HEK293 (cell line): Measurements from ENCODE around the gene POLR3GL.

Experiments
- BCL11B ChIP-seq: fragments of 450-650 bp; formaldehyde crosslinking; IDR thresholded peaks from 2 replicates; pipeline ENCODE4 v1.5.1; 2016; ENCODE audit warnings: low read depth, missing biosample characterization, missing genetic modification characterization
- GLI4 ChIP-seq: fragments of 450-650 bp; formaldehyde crosslinking; IDR thresholded peaks from 2 replicates; pipeline ENCODE4 v1.5.1; 2016; ENCODE audit warnings: missing biosample characterization, missing genetic modification characterization
- GLIS2 ChIP-seq: fragments of 450-650 bp; formaldehyde crosslinking; IDR thresholded peaks from 2 replicates; pipeline ENCODE4 v1.5.1; 2016; ENCODE audit warnings: missing biosample characterization, missing genetic modification characterization
- KLF1 ChIP-seq: fragments of 450-650 bp; formaldehyde crosslinking; IDR thresholded peaks from 2 replicates; pipeline ENCODE4 v1.5.1; 2016; ENCODE audit warnings: missing biosample characterization, missing genetic modification characterization
- KLF10 ChIP-seq: fragments of 450-650 bp; IDR thresholded peaks from 2 replicates; pipeline ENCODE4 v1.5.1; 2018; ENCODE audit warnings: missing biosample characterization, mild to moderate bottlenecking, missing genetic modification characterization
- KLF8 ChIP-seq: fragments of 450-650 bp; formaldehyde crosslinking; IDR thresholded peaks from 2 replicates; pipeline ENCODE4 v1.5.1; 2016; ENCODE audit warnings: missing biosample characterization, missing genetic modification characterization
- KLF9 ChIP-seq: fragments of 450-650 bp; formaldehyde crosslinking; IDR thresholded peaks from 2 replicates; pipeline ENCODE4 v1.5.1; 2016; ENCODE audit warnings: missing biosample characterization, missing genetic modification characterization, low read depth
- REPIN1 ChIP-seq: fragments of 450-650 bp; formaldehyde crosslinking; IDR thresholded peaks from 2 replicates; pipeline ENCODE4 v1.5.1; 2017; ENCODE audit warnings: missing biosample characterization, missing genetic modification characterization, low read depth
- SCRT1 ChIP-seq: fragments of 450-650 bp; formaldehyde crosslinking; IDR thresholded peaks from 2 replicates; pipeline ENCODE4 v1.5.1; 2016; ENCODE audit warnings: missing biosample characterization, missing genetic modification characterization, borderline replicate concordance
- SCRT2 ChIP-seq: fragments of 450-650 bp; formaldehyde crosslinking; IDR thresholded peaks from 2 replicates; pipeline ENCODE4 v1.5.1; 2016; ENCODE audit warnings: missing biosample characterization, missing genetic modification characterization
- SETDB1 ChIP-seq: IDR thresholded peaks from one replicate; pipeline ENCODE4 v1.6.1; 2017; ENCODE audit warnings: mild to moderate bottlenecking, low read length, moderate library complexity, mixed read lengths; ENCODE audit not compliant: insufficient read length
- WT1 ChIP-seq: fragments of 450-650 bp; formaldehyde crosslinking; IDR thresholded peaks from 2 replicates; pipeline ENCODE4 v1.5.1; 2016; ENCODE audit warnings: missing biosample characterization, missing genetic modification characterization
- ZBTB1 ChIP-seq: fragments of 450-650 bp; formaldehyde crosslinking; IDR thresholded peaks from 2 replicates; pipeline ENCODE4 v1.5.1; 2016; ENCODE audit warnings: missing biosample characterization, missing genetic modification characterization
- ZBTB21 ChIP-seq: fragments of 450-650 bp; formaldehyde crosslinking; IDR thresholded peaks from 2 replicates; pipeline ENCODE4 v1.5.1; 2017; ENCODE audit warnings: missing biosample characterization, missing genetic modification characterization
- ZBTB7A ChIP-seq: fragments of 450-650 bp; formaldehyde crosslinking; IDR thresholded peaks from 2 replicates; pipeline ENCODE4 v1.5.1; 2016; ENCODE audit warnings: low read depth, missing biosample characterization, missing genetic modification characterization
- ZFHX2 ChIP-seq: fragments of 450-650 bp; formaldehyde crosslinking; conservative IDR thresholded peaks from 2 replicates; pipeline ENCODE4 v1.5.1; 2016; ENCODE audit warnings: missing biosample characterization, missing genetic modification characterization
- ZFP3 ChIP-seq: fragments of 450-650 bp; formaldehyde crosslinking; IDR thresholded peaks from 2 replicates; pipeline ENCODE4 v1.5.1; 2016; ENCODE audit warnings: low read depth, missing biosample characterization, missing genetic modification characterization
- ZNF132 ChIP-seq: fragments of 450-650 bp; formaldehyde crosslinking; IDR thresholded peaks from 2 replicates; pipeline ENCODE4 v1.5.1; 2017; ENCODE audit warnings: missing biosample characterization, missing genetic modification characterization, borderline replicate concordance
- ZNF169 ChIP-seq: fragments of 450-650 bp; formaldehyde crosslinking; IDR thresholded peaks from 2 replicates; pipeline ENCODE4 v1.5.1; 2016; ENCODE audit warnings: missing biosample characterization, missing genetic modification characterization
- ZNF2 ChIP-seq: fragments of 450-650 bp; formaldehyde crosslinking; IDR thresholded peaks from 2 replicates; pipeline ENCODE4 v1.5.1; 2016; ENCODE audit warnings: missing biosample characterization, missing genetic modification characterization
- ZNF24 ChIP-seq: fragments of 450-650 bp; formaldehyde crosslinking; IDR thresholded peaks from 2 replicates; pipeline ENCODE4 v1.5.1; 2016; ENCODE audit warnings: missing biosample characterization, missing genetic modification characterization
- ZNF274 ChIP-seq, 2 experiments: fragments of 200-500 bp in 1 of 2; fragments of 450-650 bp in 1 of 2; sonication (Bioruptor generic) in 1 of 2; formaldehyde crosslinking in 1 of 2; IDR thresholded peaks; 2 replicates each; pipeline versions ENCODE4 v1.5.1 to v1.6.1; 2014 to 2016; ENCODE audit warnings: borderline replicate concordance in 1 of 2, inconsistent platforms in 1 of 2, low read length in 1 of 2, missing biosample characterization in 1 of 2, missing genetic modification characterization in 1 of 2
- ZNF280C ChIP-seq: fragments of 450-650 bp; formaldehyde crosslinking; IDR thresholded peaks from 2 replicates; pipeline ENCODE4 v1.5.1; 2016; ENCODE audit warnings: missing biosample characterization, missing genetic modification characterization
- ZNF335 ChIP-seq: fragments of 450-650 bp; formaldehyde crosslinking; conservative IDR thresholded peaks from 2 replicates; pipeline ENCODE4 v1.5.1; 2016; ENCODE audit warnings: missing biosample characterization, missing genetic modification characterization
- ZNF521 ChIP-seq: fragments of 450-650 bp; formaldehyde crosslinking; IDR thresholded peaks from 2 replicates; pipeline ENCODE4 v1.5.1; 2017; ENCODE audit warnings: missing biosample characterization, mild to moderate bottlenecking, missing genetic modification characterization
- ZNF548 ChIP-seq: fragments of 450-650 bp; formaldehyde crosslinking; IDR thresholded peaks from 2 replicates; pipeline ENCODE4 v1.5.1; 2016; ENCODE audit warnings: missing biosample characterization, missing genetic modification characterization
- ZNF624 ChIP-seq: fragments of 450-650 bp; formaldehyde crosslinking; IDR thresholded peaks from 2 replicates; pipeline ENCODE4 v1.5.1; 2017; ENCODE audit warnings: missing biosample characterization, missing genetic modification characterization
- ZNF660 ChIP-seq: fragments of 450-650 bp; IDR thresholded peaks from 2 replicates; pipeline ENCODE4 v1.5.1; 2018; ENCODE audit warnings: missing biosample characterization, mild to moderate bottlenecking, missing genetic modification characterization
- ZNF664 ChIP-seq: fragments of 450-650 bp; formaldehyde crosslinking; IDR thresholded peaks from 2 replicates; pipeline ENCODE4 v1.5.1; 2016; ENCODE audit warnings: missing biosample characterization, missing genetic modification characterization
- ZNF670 ChIP-seq: fragments of 450-650 bp; formaldehyde crosslinking; IDR thresholded peaks from 2 replicates; pipeline ENCODE4 v1.5.1; 2016; ENCODE audit warnings: missing biosample characterization, missing genetic modification characterization, low read depth
- ZNF707 ChIP-seq: fragments of 450-650 bp; formaldehyde crosslinking; IDR thresholded peaks from 2 replicates; pipeline ENCODE4 v1.5.1; 2016; ENCODE audit warnings: missing biosample characterization, missing genetic modification characterization
- ZNF777 ChIP-seq: fragments of 450-650 bp; formaldehyde crosslinking; IDR thresholded peaks from 2 replicates; pipeline ENCODE4 v1.5.1; 2017; ENCODE audit warnings: missing biosample characterization, missing genetic modification characterization, borderline replicate concordance
- ZXDB ChIP-seq: fragments of 450-650 bp; formaldehyde crosslinking; IDR thresholded peaks from 2 replicates; pipeline ENCODE4 v1.5.1; 2016; ENCODE audit warnings: missing biosample characterization, missing genetic modification characterization
- TF ChIP-seq, protein P1 (sequence below): fragments of 450-650 bp; formaldehyde crosslinking; conservative IDR thresholded peaks from 2 replicates; pipeline ENCODE4 v1.5.1; 2016; ENCODE audit warnings: low read depth, missing biosample characterization, missing genetic modification characterization

Gene POLR3GL

DNA sequence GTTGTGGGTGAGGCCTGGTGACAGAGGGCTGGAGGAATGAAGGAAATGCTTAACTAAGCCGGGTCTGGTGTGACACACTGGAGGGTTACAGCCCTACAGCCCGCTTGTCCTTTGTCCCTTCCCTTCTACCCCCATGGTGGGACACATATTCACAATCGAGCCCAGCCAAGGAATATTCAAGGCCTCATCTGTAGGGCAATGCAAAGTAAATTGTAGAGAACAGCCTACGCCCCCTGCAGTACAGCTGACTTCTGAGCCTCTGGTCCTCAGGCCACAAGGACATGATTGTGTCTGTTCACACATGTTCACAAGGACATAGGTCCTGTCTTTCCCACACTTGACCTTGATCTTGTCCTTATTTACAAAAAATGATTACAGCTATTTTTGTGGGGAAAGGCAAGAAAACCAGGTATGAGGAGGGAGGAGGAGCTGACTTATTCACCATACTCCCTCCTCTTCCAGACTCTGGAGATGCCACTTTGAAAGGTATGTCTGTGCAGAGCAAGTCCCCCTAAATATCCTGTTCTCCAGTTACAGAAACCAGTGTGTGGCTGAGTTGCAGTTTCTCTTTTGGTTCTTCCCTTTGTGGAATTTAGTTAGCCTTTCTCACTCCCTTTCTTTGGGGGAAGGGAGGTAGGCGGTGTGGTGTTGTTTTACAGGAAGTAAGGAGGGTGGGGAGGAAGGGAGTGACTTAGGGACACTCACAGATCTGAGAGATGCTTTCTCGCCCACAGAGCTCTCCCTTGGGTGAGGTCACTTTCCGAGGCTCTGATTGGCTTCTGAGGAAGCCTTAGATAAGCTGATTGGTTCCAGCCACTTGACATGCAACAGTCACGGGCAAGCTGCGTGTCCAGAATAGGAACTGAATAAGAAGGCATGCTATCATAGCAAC, 14.6 kb downstream of the POLR3GL start (continued):
- TF ChIP-seq ZNF521 (tag by site-specific recombination) (no peak), REPIN1 (no peak), BCL11B (no peak), ZFHX2 (tag by site-specific recombination) (peak; percentile 94), ZBTB1 (no peak), KLF8 (peak; percentile 76; the same call in 1 of the 2 replicates), ZNF707 (tag by site-specific recombination) (no peak), ZFP3 (no peak), SCRT2 (tag by site-specific recombination) (peak; percentile 97), ZNF624 (tag by site-specific recombination) (no peak), GLI4 (tag by site-specific recombination) (no peak), ZNF660 (tag by site-specific recombination) (peak; percentile 60), ZNF274 (IDR thresholded peaks at IDR 0.05; ENCODE audit: low read length) (no peak), ZNF274 (tag by site-specific recombination; IDR thresholded peaks at IDR 0.05; ENCODE audit: borderline replicate concordance) (no peak), ZNF2 (tag by site-specific recombination) (peak; percentile 53), ZBTB7A (no peak), ZNF664 (tag by site-specific recombination) (no peak), ZNF132 (tag by site-specific recombination) (no peak), SCRT1 (tag by site-specific recombination) (peak; percentile 75; the same call in 1 of the 2 replicates), WT1 (peak; percentile 100), ZNF280C (tag by site-specific recombination) (no peak), ZNF335 (tag by site-specific recombination) (peak; percentile 39; the same call in 1 of the 2 replicates), KLF10 (tag by site-specific recombination) (peak; percentile 64), KLF9 (peak; percentile 58), GLIS2 (tag by site-specific recombination) (peak; percentile 41; the same call in 1 of the 2 replicates), ZNF24 (tag by site-specific recombination) (peak; percentile 77), SETDB1 (peak; percentile 25), ZBTB21 (tag by site-specific recombination) (no peak), ZNF548 (no peak), ZNF169 (tag by site-specific recombination) (no peak), ZNF777 (tag by site-specific recombination) (no peak), KLF1 (peak; percentile 95), ZNF670 (tag by site-specific recombination) (no peak), ZXDB (tag by site-specific recombination) (peak; percentile 79)
- TF ChIP-seq, protein P1, sequence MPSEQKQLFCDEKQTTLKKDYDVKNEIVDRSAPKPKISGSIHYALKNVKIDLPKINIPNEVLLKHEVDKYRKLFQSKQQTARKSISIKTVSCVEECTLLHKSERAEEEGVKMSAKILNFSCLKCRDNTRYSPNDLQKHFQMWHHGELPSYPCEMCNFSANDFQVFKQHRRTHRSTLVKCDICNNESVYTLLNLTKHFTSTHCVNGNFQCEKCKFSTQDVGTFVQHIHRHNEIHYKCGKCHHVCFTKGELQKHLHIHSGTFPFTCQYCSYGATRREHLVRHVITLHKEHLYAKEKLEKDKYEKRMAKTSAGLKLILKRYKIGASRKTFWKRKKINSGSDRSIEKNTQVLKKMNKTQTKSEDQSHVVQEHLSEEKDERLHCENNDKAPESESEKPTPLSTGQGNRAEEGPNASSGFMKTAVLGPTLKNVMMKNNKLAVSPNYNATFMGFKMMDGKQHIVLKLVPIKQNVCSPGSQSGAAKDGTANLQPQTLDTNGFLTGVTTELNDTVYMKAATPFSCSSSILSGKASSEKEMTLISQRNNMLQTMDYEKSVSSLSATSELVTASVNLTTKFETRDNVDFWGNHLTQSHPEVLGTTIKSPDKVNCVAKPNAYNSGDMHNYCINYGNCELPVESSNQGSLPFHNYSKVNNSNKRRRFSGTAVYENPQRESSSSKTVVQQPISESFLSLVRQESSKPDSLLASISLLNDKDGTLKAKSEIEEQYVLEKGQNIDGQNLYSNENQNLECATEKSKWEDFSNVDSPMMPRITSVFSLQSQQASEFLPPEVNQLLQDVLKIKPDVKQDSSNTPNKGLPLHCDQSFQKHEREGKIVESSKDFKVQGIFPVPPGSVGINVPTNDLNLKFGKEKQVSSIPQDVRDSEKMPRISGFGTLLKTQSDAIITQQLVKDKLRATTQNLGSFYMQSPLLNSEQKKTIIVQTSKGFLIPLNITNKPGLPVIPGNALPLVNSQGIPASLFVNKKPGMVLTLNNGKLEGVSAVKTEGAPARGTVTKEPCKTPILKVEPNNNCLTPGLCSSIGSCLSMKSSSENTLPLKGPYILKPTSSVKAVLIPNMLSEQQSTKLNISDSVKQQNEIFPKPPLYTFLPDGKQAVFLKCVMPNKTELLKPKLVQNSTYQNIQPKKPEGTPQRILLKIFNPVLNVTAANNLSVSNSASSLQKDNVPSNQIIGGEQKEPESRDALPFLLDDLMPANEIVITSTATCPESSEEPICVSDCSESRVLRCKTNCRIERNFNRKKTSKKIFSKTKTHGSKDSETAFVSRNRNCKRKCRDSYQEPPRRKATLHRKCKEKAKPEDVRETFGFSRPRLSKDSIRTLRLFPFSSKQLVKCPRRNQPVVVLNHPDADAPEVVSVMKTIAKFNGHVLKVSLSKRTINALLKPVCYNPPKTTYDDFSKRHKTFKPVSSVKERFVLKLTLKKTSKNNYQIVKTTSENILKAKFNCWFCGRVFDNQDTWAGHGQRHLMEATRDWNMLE (tag by site-specific recombination), result peak; percentile 48; the same call in 1 of the 2 replicates
